Measurements from ENCODE around the gene PLSCR4.

Gene PLSCR4

GRCh38 chr3:146249921-146250320 is 984 bp downstream of the PLSCR4 start:
- no peak for DNase-seq (ENCODE audit: low spot score)
- H3K27ac ChIP-seq = no peak overlapping the region
- CTCF ChIA-PET = no interaction called here
- no peak for TF ChIP-seq CTCF (conservative IDR thresholded peaks at IDR 0.05; ENCODE audit: low read depth)
- POLR2A ChIA-PET (ENCODE audit: low non-redundant PET) = no interaction called here

- TF ChIP-seq CTCF (conservative IDR thresholded peaks at IDR 0.05; ENCODE audit: low read depth) = no peak
- no peak for DNase-seq (ENCODE audit: low spot score)
- CTCF ChIA-PET = interaction anchor here (0.7 kb wide), 1 partner anchor 8 kb away, joined by 3 read pairs; no protein-coding TSS in a partner anchor
- no peak overlapping the region for H3K27ac ChIP-seq
- POLR2A ChIA-PET (ENCODE audit: low non-redundant PET) = no interaction called here
Measured at GRCh38 chr3:146247911-146248310, 3.0 kb downstream of the PLSCR4 start.

GRCh38 chr3:146246526-146246925 is 4.4 kb downstream of the PLSCR4 start:
- ChIA-PET POLR2A (ENCODE audit: low non-redundant PET) (no interaction called here), CTCF (no interaction called here)
- TF ChIP-seq CTCF (conservative IDR thresholded peaks at IDR 0.05; ENCODE audit: low read depth) = no peak
- DNase-seq (ENCODE audit: low spot score) = no peak
- no peak overlapping the region for H3K27ac ChIP-seq

- TF ChIP-seq CTCF (conservative IDR thresholded peaks at IDR 0.05; ENCODE audit: low read depth) = no peak
- no peak overlapping the region for H3K27ac ChIP-seq
- ChIA-PET POLR2A (ENCODE audit: low non-redundant PET) (no interaction called here), CTCF (no interaction called here)
- DNase-seq (ENCODE audit: low spot score) = no peak
Measured at GRCh38 chr3:146243559-146243958, 7.3 kb downstream of the PLSCR4 start.

- ChIA-PET POLR2A (ENCODE audit: low non-redundant PET) (no interaction called here), CTCF (interaction anchor here (0.6 kb wide), 2 partner anchors 52 to 76 kb away, joined by 3 read pairs; no protein-coding TSS in a partner anchor)
- no peak for TF ChIP-seq CTCF (conservative IDR thresholded peaks at IDR 0.05; ENCODE audit: low read depth)
- H3K27ac ChIP-seq = no peak overlapping the region
- no peak for DNase-seq (ENCODE audit: low spot score)
Measured at GRCh38 chr3:146241523-146242240, 9.2 kb downstream of the PLSCR4 start.

- CTCF ChIA-PET = interaction anchor here (0.8 kb wide), 1 partner anchor 344 kb away, joined by 3 read pairs; no protein-coding TSS in a partner anchor
- DNase-seq (ENCODE audit: low spot score) = no peak
- POLR2A ChIA-PET (ENCODE audit: low non-redundant PET) = no interaction called here
- no peak overlapping the region for H3K27ac ChIP-seq
- TF ChIP-seq CTCF (conservative IDR thresholded peaks at IDR 0.05; ENCODE audit: low read depth) = no peak
Measured at GRCh38 chr3:146233487-146233886, 17.4 kb downstream of the PLSCR4 start.
